Measurements from ENCODE around the gene CCR2. TPM values are rescaled to one million over a fixed set of nuclear protein-coding genes. Genes with fewer than 3 reads are reported as not detected.

CCR2 gene
- total RNA-seq, 1 donor from 2014 or later: 3.7 TPM

GRCh38 chr3:46351646-46352045 is 2.3 kb upstream of the CCR2 start:
- DNase-seq (ENCODE audit: low spot score) (no peak), ATAC-seq (no peak)
- intact Hi-C loops (cut with DNase I): no loop called here

GRCh38 chr3:46353090-46353489 is 821 bp upstream of the CCR2 start:
- ATAC-seq (no peak), DNase-seq (ENCODE audit: low spot score) (no peak)
- intact Hi-C loops (cut with DNase I): no loop called here

- ATAC-seq: no peak
- intact Hi-C loops (cut with DNase I): no loop called here
- DNase-seq (ENCODE audit: low spot score): no peak
Measured at GRCh38 chr3:46354478-46354877, 567 bp downstream of the CCR2 start.

- no peak for ATAC-seq
- intact Hi-C loops (cut with DNase I): no loop called here
- DNase-seq (ENCODE audit: low spot score): no peak
Measured at GRCh38 chr3:46354984-46355383, 1.1 kb downstream of the CCR2 start.

GRCh38 chr3:46356276-46356675 is 2.4 kb downstream of the CCR2 start:
- no peak for DNase-seq (ENCODE audit: low spot score)
- intact Hi-C loops (cut with DNase I): no loop called here
- ATAC-seq: no peak

GRCh38 chr3:46356909-46357308 is 3.0 kb downstream of the CCR2 start:
- intact Hi-C loops (cut with DNase I): no loop called here
- DNase-seq (ENCODE audit: low spot score) (no peak), ATAC-seq (no peak)

- intact Hi-C loops (cut with DNase I): no loop called here
- DNase-seq (ENCODE audit: low spot score) (no peak), ATAC-seq (no peak)
Measured at GRCh38 chr3:46358466-46358865, 4.6 kb downstream of the CCR2 start.

GRCh38 chr3:46359733-46360493 is 6.0 kb downstream of the CCR2 start:
- peak; percentile 50 for ATAC-seq

GRCh38 chr3:46360907-46361306 is 7.0 kb downstream of the CCR2 start:
- intact Hi-C loops (cut with DNase I): no loop called here
- ATAC-seq (peak; percentile 44), DNase-seq (ENCODE audit: low spot score) (no peak)

More at GRCh38 chr3:46359733-46360493, 6.0 kb downstream of the CCR2 start:
- no peak for DNase-seq (ENCODE audit: low spot score)
- intact Hi-C loops (cut with DNase I): no loop called here

- DNase-seq (ENCODE audit: low spot score) (no peak), ATAC-seq (peak; percentile 65)
Measured at GRCh38 chr3:46361408-46362283, 7.7 kb downstream of the CCR2 start.

GRCh38 chr3:46365041-46365440 is 11.1 kb downstream of the CCR2 start:
- ATAC-seq (no peak), DNase-seq (ENCODE audit: low spot score) (no peak)
- intact Hi-C loops (cut with DNase I): no loop called here

More at GRCh38 chr3:46361408-46362283, 7.7 kb downstream of the CCR2 start:
- intact Hi-C loops (cut with DNase I): no loop called here

- intact Hi-C loops (cut with DNase I): no loop called here
- no peak for ATAC-seq
- no peak for DNase-seq (ENCODE audit: low spot score)
Measured at GRCh38 chr3:46365737-46366524, 12.0 kb downstream of the CCR2 start.

- DNase-seq (ENCODE audit: low spot score) (no peak), ATAC-seq (no peak)
- intact Hi-C loops (cut with DNase I): no loop called here
Measured at GRCh38 chr3:46367811-46368210, 13.9 kb downstream of the CCR2 start.

- intact Hi-C loops (cut with DNase I): no loop called here
- DNase-seq (ENCODE audit: low spot score): peak; percentile 66
- peak; percentile 89 for ATAC-seq
Measured at GRCh38 chr3:46368569-46368968, 14.7 kb downstream of the CCR2 start.

GRCh38 chr3:46369151-46369550 is 15.2 kb downstream of the CCR2 start:
- intact Hi-C loops (cut with DNase I): no loop called here
- ATAC-seq (no peak), DNase-seq (ENCODE audit: low spot score) (no peak)

- DNase-seq (ENCODE audit: low spot score) (no peak), ATAC-seq (no peak)
- intact Hi-C loops (cut with DNase I): no loop called here
Measured at GRCh38 chr3:46369675-46370132, 15.8 kb downstream of the CCR2 start.

GRCh38 chr3:46370839-46371518 is 17.1 kb downstream of the CCR2 start, which contains the start of gene CCR5:
Gene CCR5 (plus strand): TSS chr3:46370946. CDS start chr3:46372903, 1,957 bp downstream.
- no peak for ATAC-seq

GRCh38 chr3:46371519-46372340 is 17.8 kb downstream of the CCR2 start:
- DNase-seq (ENCODE audit: low spot score): no peak
- intact Hi-C loops (cut with DNase I): no loop called here
- no peak for ATAC-seq

More at GRCh38 chr3:46370839-46371518, 17.1 kb downstream of the CCR2 start, which contains the start of gene CCR5:
- intact Hi-C loops (cut with DNase I): no loop called here
- DNase-seq (ENCODE audit: low spot score): no peak
